ENCODE results near the gene GBE1.

Gene GBE1

GRCh38 chr3:81554388-81554787, 207.1 kb downstream of the GBE1 start:
- H3K4me3 ChIP-seq (replicated peaks; ENCODE audit: low read depth, low read length), result no peak overlapping the region
- no peaks in the 10 kb centered on the region for H3K27me3 ChIP-seq (replicated peaks; ENCODE audit: control insufficient read depth, insufficient read depth, low read length)
- TF ChIP-seq CTCF (IDR thresholded peaks at IDR 0.05; ENCODE audit: insufficient read depth, low read length, poor library complexity, severe bottlenecking), result no peak
- DNase-seq (ENCODE audit: extremely low read depth, insufficient read length), result no peak
- H3K36me3 ChIP-seq (ENCODE audit: control insufficient read depth, insufficient read depth, low read length), result no peaks in the 10 kb centered on the region; the same call in 1 of the 2 replicates

DNA sequence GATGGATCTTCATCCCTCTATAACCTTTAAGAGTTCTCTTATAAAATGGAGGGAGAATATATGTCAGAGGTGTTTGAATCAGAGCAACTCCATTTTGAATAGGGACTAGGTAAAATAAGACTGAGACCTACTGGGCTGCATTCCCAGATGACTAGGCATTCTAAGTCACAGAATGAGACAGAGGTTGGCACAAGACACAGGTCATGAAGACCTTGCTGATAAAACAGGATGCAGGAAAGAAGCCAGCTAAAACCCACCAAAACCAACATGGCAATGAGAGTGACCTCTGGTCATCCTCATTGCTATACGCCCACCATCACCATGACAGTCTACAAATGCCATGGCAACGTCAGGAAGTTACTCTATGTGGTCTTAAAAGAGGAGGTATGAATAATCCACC, 211.0 kb downstream of the GBE1 start:
- no peaks in the 10 kb centered on the region for H3K36me3 ChIP-seq (ENCODE audit: control insufficient read depth, insufficient read depth, low read length)
- no peaks in the 10 kb centered on the region for H3K27me3 ChIP-seq (replicated peaks; ENCODE audit: control insufficient read depth, insufficient read depth, low read length)
- DNase-seq (ENCODE audit: extremely low read depth, insufficient read length), result no peak
- TF ChIP-seq CTCF (IDR thresholded peaks at IDR 0.05; ENCODE audit: insufficient read depth, low read length, poor library complexity, severe bottlenecking), result no peak
- no peak overlapping the region for H3K4me3 ChIP-seq (replicated peaks; ENCODE audit: low read depth, low read length)

GRCh38 chr3:81549831-81550230, 211.6 kb downstream of the GBE1 start:
- DNase-seq (ENCODE audit: extremely low read depth, insufficient read length), result no peak
- TF ChIP-seq CTCF (IDR thresholded peaks at IDR 0.05; ENCODE audit: insufficient read depth, low read length, poor library complexity, severe bottlenecking), result no peak
- H3K4me3 ChIP-seq (replicated peaks; ENCODE audit: low read depth, low read length), result no peak overlapping the region
- H3K27me3 ChIP-seq (replicated peaks; ENCODE audit: control insufficient read depth, insufficient read depth, low read length), result no peaks in the 10 kb centered on the region
- H3K36me3 ChIP-seq (ENCODE audit: control insufficient read depth, insufficient read depth, low read length), result no peaks in the 10 kb centered on the region

- Histone ChIP-seq H3K4me3 (replicated peaks; ENCODE audit: low read depth, low read length) (no peak overlapping the region), H3K36me3 (ENCODE audit: control insufficient read depth, insufficient read depth, low read length) (no peaks in the 10 kb centered on the region), H3K27me3 (replicated peaks; ENCODE audit: control insufficient read depth, insufficient read depth, low read length) (no peaks in the 10 kb centered on the region)
- TF ChIP-seq CTCF (IDR thresholded peaks at IDR 0.05; ENCODE audit: insufficient read depth, low read length, poor library complexity, severe bottlenecking), result no peak
- no peak for DNase-seq (ENCODE audit: extremely low read depth, insufficient read length)
These were observed 212.1 kb downstream of the GBE1 start for GRCh38 chr3:81549388-81549787.

DNA sequence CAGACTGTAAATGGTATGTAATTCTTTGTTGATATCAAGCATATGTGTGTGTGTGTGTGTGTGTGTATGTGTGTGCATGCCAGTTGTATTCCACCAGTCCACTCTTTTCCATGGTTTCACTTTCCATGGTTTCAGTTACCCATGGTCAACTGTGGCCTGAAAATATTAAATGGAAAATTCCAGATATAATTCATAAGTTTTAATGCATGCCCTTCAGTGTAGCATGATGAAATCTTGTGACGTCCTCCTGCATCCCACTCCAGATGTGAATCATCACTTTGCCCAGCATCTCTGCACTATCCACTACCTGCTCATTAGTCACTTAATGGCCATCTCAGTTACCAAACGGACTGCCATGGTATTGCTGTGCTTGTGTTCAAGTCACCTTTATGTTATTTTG, 215.9 kb downstream of the GBE1 start:
- no peak for DNase-seq (ENCODE audit: extremely low read depth, insufficient read length)

More for the DNA sequence above, 215.9 kb downstream of the GBE1 start:
- TF ChIP-seq CTCF (IDR thresholded peaks at IDR 0.05; ENCODE audit: insufficient read depth, low read length, poor library complexity, severe bottlenecking), result no peak
- Histone ChIP-seq H3K27me3 (replicated peaks; ENCODE audit: control insufficient read depth, insufficient read depth, low read length) (no peaks in the 10 kb centered on the region), H3K4me3 (replicated peaks; ENCODE audit: low read depth, low read length) (no peak overlapping the region), H3K36me3 (ENCODE audit: control insufficient read depth, insufficient read depth, low read length) (no peaks in the 10 kb centered on the region)

Data from GM06990 (cell line).